Measurements from ENCODE around the gene EMX1.

DNA sequence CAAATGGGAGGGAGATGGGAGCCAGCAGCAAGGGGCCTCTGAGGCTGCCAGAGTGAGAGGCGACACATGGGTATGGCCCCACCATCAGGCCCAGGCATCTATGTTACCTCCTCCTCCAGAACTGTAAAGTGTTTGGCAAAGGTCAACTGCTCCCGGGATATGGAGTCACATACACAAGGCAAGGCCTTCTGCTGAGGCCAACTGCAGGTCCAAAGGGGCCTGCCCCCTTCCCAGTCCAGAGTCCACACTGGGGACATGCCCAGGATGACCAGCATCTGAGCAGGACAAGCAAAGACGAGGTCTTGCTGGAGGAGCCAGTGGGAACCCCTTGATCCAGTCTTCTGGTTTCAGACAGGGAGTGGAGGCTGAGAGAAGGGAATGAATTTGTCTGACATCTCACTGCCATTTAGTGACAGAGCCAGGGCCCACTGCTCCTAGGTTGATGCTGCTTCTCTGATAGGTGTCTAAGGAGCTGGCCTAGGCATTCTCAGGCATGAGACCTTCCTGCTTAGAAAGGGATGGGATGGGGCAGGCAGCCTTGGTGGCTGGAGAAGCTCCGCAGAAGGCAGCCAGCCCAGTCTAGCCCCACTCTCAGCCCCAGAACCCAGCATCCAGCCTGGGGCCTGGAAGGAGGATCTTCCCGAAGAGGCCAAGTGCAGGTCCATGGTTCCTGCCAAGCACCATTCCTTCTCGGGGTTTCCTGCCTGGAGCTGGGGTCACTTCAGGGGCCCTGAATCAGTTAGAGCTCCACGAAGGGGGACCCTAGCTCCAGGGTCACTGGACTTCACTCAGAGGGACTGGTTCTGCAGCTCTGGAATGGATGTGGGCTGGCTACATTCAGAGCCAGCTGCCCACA, 26.4 kb downstream of the EMX1 start:
- TF ChIP-seq, protein P1, sequence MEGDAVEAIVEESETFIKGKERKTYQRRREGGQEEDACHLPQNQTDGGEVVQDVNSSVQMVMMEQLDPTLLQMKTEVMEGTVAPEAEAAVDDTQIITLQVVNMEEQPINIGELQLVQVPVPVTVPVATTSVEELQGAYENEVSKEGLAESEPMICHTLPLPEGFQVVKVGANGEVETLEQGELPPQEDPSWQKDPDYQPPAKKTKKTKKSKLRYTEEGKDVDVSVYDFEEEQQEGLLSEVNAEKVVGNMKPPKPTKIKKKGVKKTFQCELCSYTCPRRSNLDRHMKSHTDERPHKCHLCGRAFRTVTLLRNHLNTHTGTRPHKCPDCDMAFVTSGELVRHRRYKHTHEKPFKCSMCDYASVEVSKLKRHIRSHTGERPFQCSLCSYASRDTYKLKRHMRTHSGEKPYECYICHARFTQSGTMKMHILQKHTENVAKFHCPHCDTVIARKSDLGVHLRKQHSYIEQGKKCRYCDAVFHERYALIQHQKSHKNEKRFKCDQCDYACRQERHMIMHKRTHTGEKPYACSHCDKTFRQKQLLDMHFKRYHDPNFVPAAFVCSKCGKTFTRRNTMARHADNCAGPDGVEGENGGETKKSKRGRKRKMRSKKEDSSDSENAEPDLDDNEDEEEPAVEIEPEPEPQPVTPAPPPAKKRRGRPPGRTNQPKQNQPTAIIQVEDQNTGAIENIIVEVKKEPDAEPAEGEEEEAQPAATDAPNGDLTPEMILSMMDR (conservative IDR thresholded peaks at IDR 0.05 in 1 of 2, IDR thresholded peaks at IDR 0.05 in 1 of 2; ENCODE audit: low read depth in 1 of 2, low read length in 2 of 2): no peak
- TF ChIP-seq EZH2 (IDR thresholded peaks at IDR 0.05; ENCODE audit: low read length, missing control alignments): no peak
